D721Med (cell line): ENCODE measurements around the gene FES.
A peak's percentile ranks its signal among the peaks of the same experiment; 100 is the strongest.
"Not testable (repeated sequence)": the region's sequence is repeated elsewhere in the genome, so short reads cannot be mapped to it uniquely, and the experiment has no call there.

Source experiments
- DNase-seq: peaks from one replicate; pipeline ENCODE4 v3.0.0; 2011; ENCODE audit warnings: low spot score; ENCODE audit not compliant: insufficient read length
- FAIRE-seq: peaks from 2 replicates; lab custom pipeline; 2011; peaks lifted over from hg19 to GRCh38; lab: Jason Lieb, UNC
- CTCF ChIP-seq: IDR thresholded peaks from 2 replicates; pipeline ENCODE4 v1.5.1; 2012; ENCODE audit warnings: mild to moderate bottlenecking, control low read depth; ENCODE audit not compliant: insufficient read depth; ENCODE audit errors: missing control alignments

Gene FES

DNA sequence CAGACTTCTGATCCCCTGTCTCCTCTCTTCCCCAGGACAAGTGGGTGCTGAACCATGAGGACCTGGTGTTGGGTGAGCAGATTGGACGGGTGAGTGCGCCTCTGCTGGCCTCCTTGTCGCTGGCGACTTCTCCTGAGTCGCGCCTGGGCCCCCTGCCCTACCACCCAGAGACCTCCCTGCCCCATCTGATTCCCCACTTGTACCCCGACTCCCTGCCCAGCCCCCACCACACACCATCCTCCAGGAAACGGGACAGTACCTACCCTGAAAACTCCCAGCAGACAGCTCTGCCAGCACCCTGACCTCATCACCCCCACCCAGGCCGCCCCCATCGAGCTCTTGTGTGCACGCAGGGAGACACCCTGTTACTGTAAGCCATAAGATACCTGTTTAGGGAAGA is 7.7 kb downstream of the FES start:
- no peak for DNase-seq
- no peak for TF ChIP-seq CTCF
- FAIRE-seq, result no peak

- DNase-seq (no peak), FAIRE-seq (no peak)
These were observed 8.3 kb downstream of the FES start for GRCh38 chr15:90892498-90893174.

GRCh38 chr15:90893175-90894090 is 9.1 kb downstream of the FES start:
- peak; percentile 3 for TF ChIP-seq CTCF
- DNase-seq (no peak), FAIRE-seq (no peak)

More at GRCh38 chr15:90892498-90893174, 8.3 kb downstream of the FES start:
- TF ChIP-seq CTCF, result no peak

GRCh38 chr15:90895571-90896117 is 11.3 kb downstream of the FES start:
- TF ChIP-seq CTCF, result peak; percentile 38
- peak; percentile 93 for FAIRE-seq
- DNase-seq, result peak; percentile 87

DNA sequence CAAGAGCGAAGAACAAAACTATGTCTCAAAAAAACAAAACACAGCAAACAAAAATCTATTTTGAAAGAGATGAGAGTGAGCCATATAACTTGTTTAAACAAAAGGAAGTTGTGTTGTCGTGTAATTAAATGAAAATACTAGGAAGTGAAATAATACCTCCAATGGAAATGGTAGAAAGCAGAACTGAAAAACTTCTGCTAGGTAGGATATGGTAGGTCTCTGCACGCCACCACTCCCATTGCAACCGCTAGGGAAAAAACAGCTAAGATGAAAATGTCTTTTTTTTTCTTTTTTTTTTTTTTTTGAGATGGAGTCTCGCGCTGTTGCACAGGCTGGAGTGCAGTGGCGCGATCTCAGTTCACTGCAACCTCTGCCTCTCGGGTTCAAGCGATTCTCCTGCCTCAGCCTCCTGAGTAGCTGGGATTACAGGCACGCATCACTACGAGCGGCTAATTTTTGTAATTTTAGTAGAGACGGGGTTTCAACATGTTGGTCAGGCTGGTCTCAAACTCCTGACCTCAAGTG is 12.9 kb downstream of the FES start:
- DNase-seq, FAIRE-seq: not testable (repeated sequence)

- DNase-seq, result no peak
- FAIRE-seq, result no peak
- TF ChIP-seq CTCF, result no peak
These were observed 17.1 kb downstream of the FES start for GRCh38 chr15:90901175-90902039.
